CD4-positive, alpha-beta T cell treated with Interleukin-17A for 1 hour (primary cell): ENCODE data around the gene RHPN2.
A peak's percentile ranks its signal among the peaks of the same experiment; 100 is the strongest.
"Not testable (repeated sequence)": the region's sequence is repeated elsewhere in the genome, so short reads cannot be mapped to it uniquely, and the experiment has no call there.

Experiments
- DNase-seq: peaks from one replicate; pipeline ENCODE4 v3.0.0-alpha.2; 2020

Gene RHPN2

GRCh38 chr19:33063753-33064457 lies 783 bp downstream of the RHPN2 start:
- no peak for DNase-seq

GRCh38 chr19:33063356-33063752 lies 1.3 kb downstream of the RHPN2 start:
- DNase-seq: no peak

DNA sequence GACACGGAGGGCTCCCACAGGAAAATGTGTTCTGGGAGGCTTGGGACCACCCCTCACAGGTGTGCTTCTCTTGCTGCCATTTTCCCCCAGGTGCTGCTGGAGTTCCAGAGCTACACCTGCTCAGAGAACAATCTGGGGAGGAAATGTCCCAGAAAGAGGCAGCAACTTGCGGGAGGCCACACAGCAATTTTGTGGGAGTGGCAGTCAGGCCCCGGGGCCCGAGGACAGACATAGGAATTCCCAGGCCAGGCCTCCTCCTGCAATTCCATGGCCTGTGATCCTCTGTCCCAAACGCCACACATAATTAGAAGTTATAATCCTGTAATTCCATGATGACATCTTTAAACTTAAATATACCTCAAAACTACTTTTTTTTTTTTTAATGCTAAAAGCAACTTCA lies 1.8 kb downstream of the RHPN2 start:
- no peak for DNase-seq

- DNase-seq: no peak
Measured at GRCh38 chr19:33060586-33060985, 4.1 kb downstream of the RHPN2 start.

- no peak for DNase-seq
Measured at GRCh38 chr19:33055718-33056117, 9.0 kb downstream of the RHPN2 start.

- no peak for DNase-seq
Measured at GRCh38 chr19:33054623-33055022, 10.1 kb downstream of the RHPN2 start.

- DNase-seq: no peak
Measured at GRCh38 chr19:33052352-33052972, 12.2 kb downstream of the RHPN2 start.

DNA sequence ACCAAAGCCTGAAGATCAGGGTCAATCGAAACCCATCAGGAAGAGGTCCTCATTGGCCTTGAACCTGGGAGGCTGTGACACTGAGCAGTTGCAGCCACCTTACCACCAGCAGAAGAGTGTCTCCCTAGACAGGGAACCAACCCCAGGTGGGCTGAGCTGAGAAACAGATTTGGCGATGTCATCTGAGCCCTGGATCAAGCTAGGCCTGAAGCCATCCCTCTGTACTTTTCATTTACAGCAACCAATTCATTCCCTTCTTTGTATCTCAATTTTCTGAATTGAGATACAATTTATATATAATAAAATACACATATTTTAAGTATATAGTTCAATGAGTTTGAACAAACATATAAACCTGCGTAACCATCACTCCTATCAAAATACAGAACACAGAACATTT lies 14.6 kb downstream of the RHPN2 start:
- DNase-seq: no peak

DNA sequence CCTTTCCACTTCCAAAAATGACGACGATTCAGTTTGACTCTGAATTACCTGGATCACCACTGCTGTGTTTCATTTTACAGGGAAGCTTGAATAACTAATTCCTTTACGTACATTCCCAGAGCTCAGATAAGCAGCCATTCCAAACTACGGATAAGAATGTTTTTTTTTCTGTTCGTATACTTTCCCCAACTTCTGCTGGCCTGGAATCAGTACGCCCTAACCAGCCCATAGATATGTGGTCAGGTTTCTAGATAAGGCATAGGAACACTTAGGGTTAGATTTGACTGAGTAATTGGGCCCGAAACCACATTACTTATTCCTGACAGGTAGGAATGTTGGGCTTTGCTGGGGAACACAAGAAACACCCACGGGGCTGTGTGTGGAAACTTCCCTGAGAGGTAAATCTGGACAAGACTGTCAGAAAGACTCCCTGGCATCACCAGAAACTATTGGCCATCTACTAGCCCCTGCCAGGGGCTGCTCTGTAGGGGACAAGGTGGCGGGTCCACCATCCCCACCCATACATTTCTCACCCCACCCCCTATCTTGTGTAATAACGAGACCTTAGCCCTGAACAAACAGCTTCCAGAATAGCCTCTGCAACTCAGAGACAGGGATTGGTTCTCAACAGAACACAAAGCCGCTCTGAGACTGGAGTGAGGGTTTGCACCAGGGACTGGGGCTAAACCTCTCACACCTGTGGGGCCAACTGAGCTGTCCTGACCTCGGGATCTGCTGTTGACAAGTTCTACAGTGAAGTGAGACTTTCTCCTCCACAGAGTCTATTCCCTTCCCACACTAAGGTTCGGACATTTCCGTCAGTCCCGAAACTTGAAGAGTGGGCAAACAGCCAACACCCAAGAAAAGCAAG lies 15.6 kb downstream of the RHPN2 start:
- no peak for DNase-seq

DNA sequence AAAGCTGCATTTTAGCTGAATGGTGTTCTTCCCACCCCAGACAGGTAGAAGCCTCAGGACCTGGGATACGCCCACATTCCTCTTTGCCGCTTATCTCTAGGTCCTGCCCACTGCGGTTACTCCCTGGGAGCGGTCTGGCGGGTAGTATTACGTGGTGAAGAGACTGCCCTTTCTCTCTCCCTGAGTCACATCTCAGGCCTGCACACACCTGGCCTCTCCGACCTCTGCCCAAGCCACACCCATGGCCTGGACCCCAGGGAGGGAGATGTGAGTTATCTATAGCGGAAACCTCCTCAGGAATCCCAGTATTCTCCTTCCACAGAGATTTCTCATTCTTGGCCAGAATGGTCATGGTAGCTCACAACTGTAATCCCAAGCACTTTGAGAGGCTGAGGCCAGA lies 17.3 kb downstream of the RHPN2 start:
- no peak for DNase-seq

- DNase-seq: not testable (repeated sequence)
Measured at GRCh38 chr19:33041828-33042160, 22.9 kb downstream of the RHPN2 start.

- DNase-seq: no peak
Measured at GRCh38 chr19:33040994-33041827, 23.5 kb downstream of the RHPN2 start.

GRCh38 chr19:33039815-33040214 lies 24.9 kb downstream of the RHPN2 start:
- DNase-seq: no peak

- DNase-seq: no peak
Measured at GRCh38 chr19:33039108-33039599, 25.5 kb downstream of the RHPN2 start.

- DNase-seq: peak; percentile 29
Measured at GRCh38 chr19:33037168-33038025, 27.3 kb downstream of the RHPN2 start.

GRCh38 chr19:33036370-33037167 lies 28.1 kb downstream of the RHPN2 start:
- DNase-seq: not testable (repeated sequence)

DNA sequence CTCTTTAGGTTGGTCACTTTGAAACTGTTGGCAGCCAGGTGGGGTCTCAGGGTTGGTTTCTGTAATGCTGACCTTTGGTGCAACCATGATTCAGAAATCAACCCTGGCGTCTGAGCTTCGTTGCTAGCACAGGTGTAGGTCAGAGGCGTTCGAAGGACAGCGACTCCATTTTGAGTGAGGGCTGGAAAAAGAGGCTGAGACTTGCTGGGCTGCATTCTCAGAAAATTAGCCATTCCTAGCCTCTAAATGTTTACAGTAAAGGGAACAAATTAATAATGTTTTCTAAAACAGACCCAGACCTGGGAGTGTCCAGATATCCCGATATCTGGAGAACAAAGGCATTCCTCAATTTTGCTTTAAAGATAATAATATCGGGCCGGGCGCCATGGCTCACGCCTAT lies 29.2 kb downstream of the RHPN2 start:
- no peak for DNase-seq

GRCh38 chr19:33032218-33032781 lies 32.4 kb downstream of the RHPN2 start:
- DNase-seq: no peak

DNA sequence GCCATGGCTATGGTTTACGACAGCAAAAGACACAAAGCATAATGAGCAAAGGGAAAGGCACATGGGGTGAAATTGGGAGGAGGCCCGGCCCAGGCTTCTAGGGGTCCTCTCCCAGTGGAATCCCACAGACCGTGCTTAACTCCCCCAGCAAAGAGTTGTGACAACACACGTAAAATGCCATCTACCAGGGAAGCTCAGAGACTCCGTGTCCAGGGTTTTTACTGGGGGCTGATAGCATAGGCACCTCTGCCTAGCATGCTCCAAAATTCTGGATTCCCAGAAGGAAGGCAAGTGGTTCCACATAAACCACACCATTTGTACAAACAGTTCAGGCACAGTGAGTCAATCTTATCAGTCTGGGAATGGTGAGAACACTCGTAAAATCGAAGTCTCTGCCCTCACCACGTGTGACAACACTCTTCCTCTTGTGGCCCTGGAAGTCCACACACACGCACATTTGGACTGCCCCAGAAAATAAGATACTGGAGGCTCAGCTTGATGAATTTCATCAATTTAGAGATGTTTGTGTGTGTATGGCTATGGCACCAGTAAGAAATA lies 34.9 kb downstream of the RHPN2 start:
- no peak for DNase-seq

GRCh38 chr19:33026602-33027001 lies 38.1 kb downstream of the RHPN2 start:
- not testable (repeated sequence) for DNase-seq
